Activated CD4-positive, alpha-beta T cell treated with anti-CD3 and anti-CD28 coated beads, Interleukin-2, Interleukin-4, amounts not matched to agents 100 ng/mL and 50 ng/mL, durations not matched to agents 16 hours and 8 hours (primary cell): Measurements from ENCODE around the gene SMAD2.
"Not testable (repeated sequence)": the region's sequence is repeated elsewhere in the genome, so short reads cannot be mapped to it uniquely, and the experiment has no call there.

Experiments used
- DNase-seq: peaks from one replicate; pipeline ENCODE4 v3.0.0-alpha.2; 2020; ENCODE audit warnings: low spot score

SMAD2 gene

DNA sequence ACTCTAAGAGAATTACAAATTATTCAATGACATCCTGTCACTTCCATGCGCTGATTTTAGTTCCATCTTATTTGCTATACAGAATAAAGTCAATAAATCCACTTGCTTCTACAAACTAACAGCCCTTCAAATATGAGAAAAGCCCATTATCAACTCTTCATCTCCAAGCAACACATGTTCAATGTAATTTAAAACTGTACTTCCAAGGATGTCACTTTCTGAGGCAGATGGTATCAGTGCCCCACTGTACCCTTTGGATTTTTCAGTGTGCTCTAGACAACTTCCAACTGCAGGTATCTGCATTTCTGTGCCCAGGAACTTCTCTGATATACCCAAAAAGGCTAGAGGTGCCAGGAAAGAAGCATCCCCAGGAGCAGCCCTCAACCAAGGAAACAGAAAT lies 87.6 kb downstream of the SMAD2 start:
- DNase-seq = no peak

- no peak for DNase-seq
These were observed 92.1 kb downstream of the SMAD2 start for GRCh38 chr18:47838396-47838795.

GRCh38 chr18:47832348-47832747 lies 98.1 kb downstream of the SMAD2 start:
- DNase-seq = no peak

- no peak for DNase-seq
These were observed 99.1 kb downstream of the SMAD2 start for GRCh38 chr18:47831351-47831750.

- no peak for DNase-seq
These were observed 99.7 kb downstream of the SMAD2 start for GRCh38 chr18:47830772-47831171.

DNA sequence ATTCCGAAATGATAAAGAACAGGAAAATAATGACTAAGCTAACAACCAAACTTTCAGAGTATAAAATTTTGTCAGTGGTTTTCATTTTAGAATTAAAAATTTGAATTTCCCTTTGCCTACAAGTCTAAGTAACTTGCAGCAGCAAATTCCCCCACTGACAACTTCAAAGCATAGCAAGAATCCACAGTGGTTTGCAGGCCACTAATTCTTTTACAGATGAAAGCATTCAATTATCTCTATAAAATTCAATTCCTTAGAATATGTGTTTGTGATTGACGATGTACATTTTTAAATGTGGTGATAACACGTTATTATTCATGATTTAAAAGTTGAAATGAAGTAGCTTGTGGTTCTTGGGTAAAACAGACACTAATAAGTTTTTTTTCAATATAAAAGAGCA lies 100.6 kb downstream of the SMAD2 start:
- no peak for DNase-seq

- not testable (repeated sequence) for DNase-seq
These were observed 102.4 kb downstream of the SMAD2 start for GRCh38 chr18:47828031-47828430.

DNA sequence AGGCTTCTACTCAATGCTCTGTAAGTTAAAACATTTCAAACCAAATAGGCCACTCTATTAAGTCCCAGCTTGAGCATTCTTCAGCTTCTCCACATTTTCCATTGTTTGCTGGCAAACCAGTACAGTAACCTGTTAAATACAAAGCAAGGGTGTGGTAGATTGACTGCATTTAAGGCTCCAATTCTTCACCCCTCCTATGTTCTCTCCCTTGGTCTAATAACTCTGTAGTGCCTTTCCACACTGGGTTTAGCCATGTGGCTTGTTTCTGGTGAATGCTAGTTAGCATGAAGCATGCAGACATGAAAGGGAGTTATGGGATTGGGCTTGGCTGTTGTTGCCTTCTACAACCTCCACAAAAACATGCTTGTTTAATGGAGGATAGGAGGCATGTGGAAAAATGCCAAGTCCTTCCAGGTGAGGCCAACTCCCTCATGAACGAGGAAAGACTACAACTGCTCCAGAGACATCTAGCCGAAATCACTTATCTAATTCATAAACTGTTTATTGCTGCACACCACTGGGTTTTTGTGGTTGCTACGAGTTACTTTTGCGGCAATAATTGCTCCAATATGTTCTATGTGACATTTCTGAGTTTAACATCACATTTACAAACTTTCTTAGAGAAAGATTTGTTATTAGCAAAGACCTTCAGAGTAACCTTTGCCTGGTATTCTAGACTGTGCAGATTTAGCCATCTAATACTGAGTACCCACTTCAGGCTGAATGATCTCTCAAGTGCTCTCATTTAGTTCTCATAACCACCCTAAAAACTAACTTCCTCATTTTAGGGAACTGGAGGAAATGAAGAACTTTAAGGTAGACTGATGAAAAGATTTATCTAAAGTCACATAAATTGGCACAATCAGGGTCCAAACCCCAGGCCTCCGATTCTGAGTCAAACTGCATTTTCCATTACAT lies 104.0 kb downstream of the SMAD2 start:
- no peak for DNase-seq

DNA sequence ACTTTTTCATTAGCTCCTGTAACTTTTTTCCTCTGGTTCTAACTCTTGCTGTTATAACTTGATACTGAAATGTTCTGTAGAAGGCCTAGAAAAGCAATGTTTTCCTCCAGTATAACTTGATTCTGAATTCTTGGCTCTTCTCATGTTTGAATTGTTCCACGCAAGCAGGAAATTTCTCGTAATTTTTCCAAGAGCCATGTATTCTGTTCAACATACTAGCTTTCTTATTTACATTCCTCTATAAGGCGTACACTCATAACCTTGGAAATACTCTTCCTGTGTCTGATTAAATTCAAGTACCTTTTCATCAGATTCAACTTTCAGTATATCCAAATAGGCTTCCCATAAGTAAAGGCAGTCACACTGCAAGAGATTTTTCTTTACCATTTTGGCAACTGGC lies 109.1 kb downstream of the SMAD2 start:
- no peak for DNase-seq

- DNase-seq = no peak
These were observed 112.7 kb downstream of the SMAD2 start for GRCh38 chr18:47817795-47818077.

DNA sequence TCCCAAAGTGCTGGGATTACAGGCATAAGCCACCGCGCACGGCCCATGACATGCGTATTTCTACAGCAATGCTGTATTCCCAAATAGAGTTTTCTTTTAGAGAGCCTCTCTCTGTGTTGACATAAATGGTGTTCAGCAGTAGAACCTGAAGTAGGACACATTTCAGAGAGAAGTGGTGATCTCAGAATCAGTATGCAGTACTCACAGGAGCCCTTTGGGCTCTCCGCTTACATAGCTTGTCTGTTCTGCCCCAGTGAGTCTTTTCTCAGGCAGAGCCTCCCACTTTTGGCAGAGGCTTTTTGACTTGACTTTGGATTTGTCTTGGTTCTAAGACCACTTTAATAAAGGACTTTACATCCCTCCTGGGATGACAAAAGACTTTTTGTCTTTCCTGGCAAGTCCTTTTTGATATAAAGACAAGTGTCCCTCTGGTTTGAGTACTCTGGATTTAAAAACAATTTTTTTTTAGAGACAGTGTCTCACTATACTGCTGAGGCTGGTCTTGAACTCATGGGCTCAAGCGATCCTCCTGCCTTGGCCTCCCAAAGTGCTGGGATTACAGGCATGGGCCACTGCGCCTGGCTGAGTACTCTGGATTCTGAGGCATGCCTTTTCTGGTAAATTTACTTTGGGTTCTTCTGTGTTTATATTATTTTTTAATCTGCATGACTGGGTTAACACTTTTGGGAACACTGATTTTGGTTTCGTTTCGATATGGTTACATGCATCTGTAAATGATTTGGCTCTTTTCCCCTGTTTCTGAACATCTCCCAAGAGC lies 113.3 kb downstream of the SMAD2 start:
- no peak for DNase-seq

DNA sequence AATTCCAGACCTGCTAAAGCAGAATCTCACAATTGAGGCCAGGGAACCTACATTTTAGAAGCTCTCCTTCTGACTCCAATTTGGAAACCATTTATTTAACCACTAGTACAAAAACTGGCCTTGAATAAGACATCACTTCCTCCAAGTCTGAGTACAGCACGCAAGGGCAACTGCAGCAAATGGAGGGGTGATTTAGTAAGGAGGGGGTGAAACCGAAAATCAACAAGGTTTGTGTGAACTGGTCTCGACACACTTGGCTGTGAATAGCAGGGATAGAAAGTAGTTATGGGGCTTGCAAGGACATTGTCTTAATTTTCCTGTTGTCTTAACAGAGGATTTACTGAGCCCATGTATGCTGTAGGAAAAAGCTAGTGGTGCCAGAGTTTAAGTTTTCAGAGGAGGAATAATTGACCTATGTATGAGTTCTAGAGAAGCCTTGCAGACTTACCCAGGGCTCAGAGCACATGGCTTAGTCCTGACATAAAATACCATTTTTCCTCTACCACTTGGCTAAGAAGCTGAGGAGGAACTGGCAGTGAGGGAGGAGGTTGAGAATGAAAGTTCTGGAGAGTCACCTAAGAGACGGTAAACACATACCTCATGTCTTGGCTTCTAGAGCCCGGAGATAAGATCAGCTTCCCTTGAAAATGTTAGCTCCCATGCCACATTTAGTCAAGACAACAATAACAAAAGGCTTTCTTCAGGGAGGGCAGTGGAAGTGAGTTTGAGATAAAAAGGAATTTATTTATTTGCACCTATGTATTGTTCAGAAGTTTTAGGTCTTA lies 114.8 kb downstream of the SMAD2 start:
- no peak for DNase-seq

GRCh38 chr18:47809420-47809819 lies 121.0 kb downstream of the SMAD2 start:
- no peak for DNase-seq

GRCh38 chr18:47802802-47803201 lies 127.7 kb downstream of the SMAD2 start:
- DNase-seq = no peak

DNA sequence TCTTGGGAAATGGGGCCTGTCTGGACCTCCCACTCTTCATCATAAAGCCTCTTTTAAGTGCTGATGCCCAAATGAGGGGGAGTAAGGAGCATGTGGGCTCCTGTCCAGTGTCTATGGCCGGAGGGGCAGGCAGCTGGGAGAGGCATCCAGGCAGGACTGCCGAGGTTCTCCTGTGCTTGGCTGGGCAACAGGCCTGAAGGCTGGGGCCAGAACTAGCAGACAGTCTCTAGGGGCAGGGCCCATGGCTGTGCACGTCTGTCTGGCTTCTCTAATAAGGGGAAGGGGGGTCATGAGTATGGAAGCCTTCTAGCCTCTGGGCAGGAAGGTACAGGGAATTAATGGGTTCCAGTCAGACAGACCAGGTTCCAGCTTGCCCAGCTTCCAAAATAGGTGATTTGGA lies 128.6 kb downstream of the SMAD2 start:
- no peak for DNase-seq

DNA sequence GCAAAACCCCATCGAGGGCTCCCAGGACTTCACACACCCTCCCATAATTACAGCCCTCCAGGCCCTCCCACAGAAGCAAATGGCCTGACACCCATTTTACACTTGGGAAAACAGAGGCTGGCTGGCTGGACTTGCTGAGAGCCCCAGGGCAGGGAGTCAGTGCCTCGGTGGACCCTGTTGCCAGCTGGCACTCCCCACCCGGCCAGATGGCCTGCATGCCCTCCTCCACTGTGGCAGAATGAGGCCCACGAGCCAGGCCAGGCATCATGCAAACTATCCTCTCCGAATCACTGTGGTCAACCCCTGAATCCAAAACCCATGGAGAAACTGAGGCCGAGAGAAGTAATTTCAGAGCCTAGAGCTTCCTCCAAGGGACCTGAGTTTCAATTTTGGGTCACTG lies 129.7 kb downstream of the SMAD2 start:
- DNase-seq = no peak

DNA sequence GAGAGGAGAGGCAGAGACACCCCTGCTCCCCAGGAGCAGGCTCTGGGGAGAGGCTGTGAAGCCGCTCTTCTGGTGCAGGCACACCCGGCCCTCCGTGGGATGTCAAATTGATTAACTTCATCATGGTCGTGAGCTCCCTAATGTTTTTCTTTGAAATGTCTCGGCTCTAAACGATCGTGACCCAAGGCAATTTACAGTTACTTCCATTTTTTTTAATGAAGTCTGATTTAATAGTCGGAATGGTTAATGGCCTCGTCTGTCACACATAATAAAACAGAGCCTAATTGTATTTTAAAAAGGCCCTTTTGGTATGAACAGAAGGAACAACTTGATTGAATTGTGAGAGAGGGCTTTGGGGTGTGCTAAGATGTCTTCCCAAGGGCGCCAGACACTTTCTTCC lies 130.2 kb downstream of the SMAD2 start:
- DNase-seq = no peak

DNA sequence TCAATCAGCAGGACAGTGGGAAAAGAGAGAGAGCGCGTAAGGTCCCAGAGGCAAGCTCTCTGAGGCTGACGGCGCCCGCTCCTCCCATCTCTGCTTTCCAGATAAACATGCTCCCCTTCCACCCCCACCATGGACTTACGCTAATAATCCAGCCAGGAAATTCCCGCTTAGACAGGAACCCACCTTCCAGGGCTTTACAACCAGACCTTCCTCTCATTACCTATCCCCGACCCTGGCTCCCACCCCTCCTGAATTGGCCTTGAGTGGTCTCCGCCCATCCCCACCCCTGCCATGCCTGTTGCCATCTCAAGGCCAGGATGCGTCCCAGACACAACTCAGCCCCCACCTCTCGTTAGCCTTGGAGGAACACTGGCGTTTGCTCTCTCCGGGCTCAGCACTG lies 131.1 kb downstream of the SMAD2 start:
- no peak for DNase-seq

- DNase-seq = no peak
These were observed 132.1 kb downstream of the SMAD2 start for GRCh38 chr18:47798366-47798765.

DNA sequence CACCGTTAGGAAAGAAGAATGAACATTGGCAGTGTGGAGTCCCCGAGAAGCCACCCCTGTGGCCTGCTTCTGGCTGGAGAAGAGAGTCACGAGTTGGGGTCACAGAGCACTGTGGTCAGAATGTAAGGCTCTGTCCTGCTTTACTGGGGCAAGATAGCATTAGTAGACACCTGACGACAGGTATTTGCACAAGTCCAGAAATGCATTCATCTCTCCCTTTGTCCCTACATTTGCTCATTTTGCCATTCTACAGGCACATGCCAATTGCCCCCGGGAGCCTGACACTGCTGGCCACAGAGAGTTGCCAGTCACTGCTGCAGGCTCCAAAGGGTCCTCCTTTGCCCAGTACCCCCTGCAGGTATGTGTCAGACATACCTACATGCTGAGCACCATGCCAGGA lies 133.3 kb downstream of the SMAD2 start:
- DNase-seq = no peak

DNA sequence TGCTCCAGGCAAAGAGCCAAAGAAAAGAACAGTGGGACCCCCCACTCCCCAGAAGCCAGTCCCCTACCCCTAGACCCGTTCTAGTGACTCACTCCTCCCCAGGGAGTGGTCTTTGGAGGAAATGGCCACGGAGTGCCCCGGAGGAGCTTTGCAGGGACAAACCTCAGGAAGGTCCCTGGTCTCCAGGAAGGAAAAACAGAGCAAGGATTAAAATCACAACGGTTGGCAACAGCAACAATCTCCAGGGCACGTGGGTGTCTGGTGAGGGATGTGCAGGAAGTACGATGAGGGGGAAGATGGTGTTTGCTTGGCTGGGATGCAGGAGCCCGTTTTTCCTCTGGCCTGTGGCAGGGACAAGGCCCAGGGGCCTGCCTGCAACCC lies 135.0 kb downstream of the SMAD2 start:
- no peak for DNase-seq

- DNase-seq = no peak
These were observed 135.6 kb downstream of the SMAD2 start for GRCh38 chr18:47794725-47795433.
